ENCODE results near the gene NACA2.

The NACA2 gene

DNA sequence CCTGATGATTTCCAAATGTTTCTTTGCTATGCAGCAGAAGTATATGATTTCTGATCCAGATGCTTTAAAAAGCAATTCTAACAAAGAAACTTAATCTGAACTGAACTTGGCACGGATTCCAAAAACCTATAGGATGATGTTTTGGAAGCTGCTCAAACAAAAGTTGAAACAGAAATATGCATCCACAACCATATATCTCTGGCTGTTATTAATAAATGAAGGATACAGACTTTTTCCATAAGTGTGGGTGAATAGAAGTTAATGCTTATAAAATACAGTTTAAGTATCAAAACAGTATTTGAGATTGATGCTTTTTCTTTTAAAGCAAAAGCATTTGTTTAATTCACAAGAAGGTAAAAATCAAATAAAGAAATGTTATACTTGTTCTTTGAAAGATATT lies 27.9 kb upstream of the NACA2 start:
- no peak overlapping the region for H3K4me3 Mint-ChIP-seq
- no peaks in the 10 kb centered on the region for H3K4me1 Mint-ChIP-seq (ENCODE audit: low read depth)
- no peaks in the 10 kb centered on the region for H3K36me3 Mint-ChIP-seq
- H3K9me3 Mint-ChIP-seq (ENCODE audit: low read depth) = peaks cover 14% of the 10 kb centered on the region
- H3K27me3 Mint-ChIP-seq = peaks cover 5% of the 10 kb centered on the region
- no peak overlapping the region for H3K27ac Mint-ChIP-seq

DNA sequence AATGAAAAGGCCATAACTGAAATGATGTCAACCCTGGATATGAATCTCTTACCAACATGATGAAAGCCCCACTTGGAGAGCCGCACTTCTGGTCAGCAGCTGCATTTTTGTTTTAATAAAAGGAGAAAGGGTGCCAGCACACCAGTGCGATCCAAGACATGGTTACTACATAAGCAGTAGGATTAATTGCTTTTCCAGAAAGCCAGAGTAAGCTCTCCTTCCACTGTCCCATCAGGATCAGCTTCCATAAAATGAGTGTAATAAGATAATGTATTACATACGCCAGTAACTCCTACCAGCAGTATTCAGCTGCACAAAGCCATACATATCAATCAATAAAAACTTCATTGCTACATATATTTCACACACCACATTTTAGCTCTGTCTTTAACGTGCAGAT lies 26.3 kb upstream of the NACA2 start:
- H3K9me3 Mint-ChIP-seq (ENCODE audit: low read depth) = peaks cover 14% of the 10 kb centered on the region
- H3K27me3 Mint-ChIP-seq = peaks cover 3% of the 10 kb centered on the region
- no peak overlapping the region for H3K4me3 Mint-ChIP-seq
- H3K27ac Mint-ChIP-seq = no peak overlapping the region
- H3K36me3 Mint-ChIP-seq = no peaks in the 10 kb centered on the region
- no peaks in the 10 kb centered on the region for H3K4me1 Mint-ChIP-seq (ENCODE audit: low read depth)

DNA sequence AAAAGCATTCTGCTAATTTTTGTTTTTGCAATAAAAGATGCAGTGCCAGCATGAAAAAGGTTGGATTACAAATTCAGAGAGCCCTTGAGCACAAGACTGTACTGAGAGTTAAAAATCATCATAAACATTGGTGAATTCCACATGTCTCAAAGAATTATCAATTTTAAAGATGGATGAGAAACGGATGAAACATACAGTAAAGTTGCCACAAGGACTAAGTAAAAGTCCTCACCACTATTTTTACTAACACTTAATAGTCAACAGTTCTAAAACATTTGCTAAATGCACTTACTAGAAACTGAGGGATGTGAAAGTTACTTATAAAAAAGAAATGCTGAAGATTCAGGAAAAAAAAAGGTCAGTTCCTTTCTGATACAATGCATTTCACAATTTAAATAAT lies 25.8 kb upstream of the NACA2 start:
- H3K4me3 Mint-ChIP-seq = no peak overlapping the region
- H3K9me3 Mint-ChIP-seq (ENCODE audit: low read depth) = peaks cover 14% of the 10 kb centered on the region
- H3K27ac Mint-ChIP-seq = no peak overlapping the region
- H3K27me3 Mint-ChIP-seq = peaks cover 3% of the 10 kb centered on the region
- no peaks in the 10 kb centered on the region for H3K4me1 Mint-ChIP-seq (ENCODE audit: low read depth)
- no peaks in the 10 kb centered on the region for H3K36me3 Mint-ChIP-seq

DNA sequence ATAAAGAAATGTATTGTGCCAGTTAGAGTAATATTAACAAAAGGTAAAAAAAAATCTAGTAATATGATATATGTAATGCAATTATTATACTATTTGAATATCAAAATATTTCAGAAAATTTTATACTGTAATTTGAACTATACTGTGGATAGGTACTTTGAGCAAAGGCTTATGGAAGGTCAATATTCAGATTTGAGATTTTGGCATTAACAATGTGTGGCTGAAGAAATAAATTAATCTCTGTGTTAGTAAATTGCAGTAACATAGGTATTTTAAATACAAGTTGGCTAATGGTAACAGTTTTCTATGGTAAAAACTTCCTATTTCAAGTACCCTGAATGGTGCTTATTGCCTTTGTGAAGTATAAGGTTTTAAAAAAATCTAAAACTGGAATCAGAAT lies 23.2 kb upstream of the NACA2 start:
- Mint-ChIP-seq H3K9me3 (ENCODE audit: low read depth) (peaks cover 9% of the 10 kb centered on the region), H3K36me3 (no peaks in the 10 kb centered on the region), H3K27me3 (peaks cover 3% of the 10 kb centered on the region), H3K4me1 (ENCODE audit: low read depth) (no peaks in the 10 kb centered on the region), H3K4me3 (no peak overlapping the region), H3K27ac (no peak overlapping the region)

DNA sequence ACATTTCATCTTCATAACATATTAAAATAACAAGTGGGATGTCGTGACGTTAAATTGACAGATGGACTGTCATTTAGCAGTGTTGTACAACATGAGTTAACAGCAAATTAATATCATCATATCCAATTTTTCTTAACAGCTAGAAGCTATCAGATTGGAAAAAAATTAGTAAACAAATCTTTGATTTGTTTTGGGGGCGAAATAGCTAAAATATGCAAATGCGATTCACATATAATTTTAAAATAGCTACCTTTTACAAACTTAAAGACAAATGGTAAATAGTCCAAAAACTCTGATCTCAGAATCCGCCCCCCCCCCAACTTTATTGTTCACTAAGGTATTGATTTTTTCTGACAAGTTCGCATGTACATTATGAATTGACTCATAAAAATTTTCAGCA lies 20.3 kb upstream of the NACA2 start:
- Mint-ChIP-seq H3K27ac (no peak overlapping the region), H3K36me3 (no peaks in the 10 kb centered on the region), H3K9me3 (ENCODE audit: low read depth) (no peaks in the 10 kb centered on the region), H3K4me3 (no peak overlapping the region), H3K4me1 (ENCODE audit: low read depth) (no peaks in the 10 kb centered on the region), H3K27me3 (peaks cover 1% of the 10 kb centered on the region)

DNA sequence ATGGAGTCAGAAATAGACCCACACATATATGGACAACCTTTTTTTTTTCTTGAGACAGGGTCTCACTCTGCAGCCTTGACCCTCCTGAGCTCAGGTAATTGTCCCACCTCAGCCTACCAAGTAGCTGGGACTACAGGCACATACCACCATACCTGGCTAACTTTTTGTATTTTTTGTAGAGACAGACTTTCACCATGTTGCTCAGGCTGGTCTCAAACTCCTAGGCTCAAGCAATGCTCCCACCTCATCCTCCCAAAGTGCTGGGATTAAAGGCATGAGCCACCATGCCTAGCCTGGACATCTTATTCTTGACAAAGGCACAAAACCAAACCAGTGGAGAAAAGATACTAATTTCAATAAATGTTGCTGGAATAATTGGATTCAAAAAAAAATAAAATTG lies 14.7 kb upstream of the NACA2 start:
- no peaks in the 10 kb centered on the region for H3K4me1 Mint-ChIP-seq (ENCODE audit: low read depth)
- H3K27me3 Mint-ChIP-seq = peaks cover 11% of the 10 kb centered on the region
- no peak overlapping the region for H3K4me3 Mint-ChIP-seq
- no peaks in the 10 kb centered on the region for H3K36me3 Mint-ChIP-seq
- no peaks in the 10 kb centered on the region for H3K9me3 Mint-ChIP-seq (ENCODE audit: low read depth)
- no peak overlapping the region for H3K27ac Mint-ChIP-seq

DNA sequence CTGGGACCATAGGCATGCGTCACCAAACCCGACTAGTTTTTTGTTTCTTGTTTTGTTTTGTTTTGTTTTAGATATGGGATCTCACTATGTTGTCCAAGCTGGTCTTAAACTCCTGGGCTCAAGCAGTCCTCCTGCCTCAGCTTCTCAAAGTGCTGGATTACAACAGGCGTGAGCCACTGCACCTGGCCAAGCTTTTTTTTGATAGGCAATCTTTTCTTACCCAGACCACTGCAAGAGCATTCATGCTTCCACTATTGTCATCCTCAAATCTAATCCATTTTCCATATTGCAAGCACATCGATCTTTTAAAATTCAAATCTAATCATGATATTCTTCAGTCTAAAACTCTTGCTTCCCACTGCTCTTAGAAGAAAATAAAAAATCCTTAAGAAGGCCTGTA lies 10.3 kb upstream of the NACA2 start:
- no peaks in the 10 kb centered on the region for H3K9me3 Mint-ChIP-seq (ENCODE audit: low read depth)

DNA sequence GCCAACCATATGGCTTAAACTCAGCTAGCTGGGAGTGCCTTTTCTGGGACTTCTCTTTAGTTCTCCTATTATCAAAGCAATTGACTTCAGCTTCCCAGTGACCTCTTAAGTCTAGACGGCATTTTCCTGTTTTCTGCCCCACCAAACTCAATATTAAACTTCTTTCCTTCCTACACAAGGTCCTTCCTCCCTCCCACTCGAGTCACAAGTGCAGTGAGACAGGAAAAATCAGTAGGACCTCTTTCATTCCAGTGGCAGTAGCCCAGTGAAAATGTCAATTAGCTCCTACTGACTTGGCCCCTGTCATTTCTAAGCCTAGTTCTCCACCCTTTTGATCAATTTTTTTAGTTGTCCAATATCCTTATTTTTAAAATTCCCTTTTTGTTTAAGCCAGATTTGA lies 9.6 kb upstream of the NACA2 start:
- H3K4me1 Mint-ChIP-seq (ENCODE audit: low read depth) = no peaks in the 10 kb centered on the region
- peaks cover 20% of the 10 kb centered on the region for H3K27me3 Mint-ChIP-seq
- no peak overlapping the region for H3K27ac Mint-ChIP-seq
- H3K4me3 Mint-ChIP-seq = no peak overlapping the region
- H3K9me3 Mint-ChIP-seq (ENCODE audit: low read depth) = no peaks in the 10 kb centered on the region
- H3K36me3 Mint-ChIP-seq = no peaks in the 10 kb centered on the region

More for the DNA sequence above, 10.3 kb upstream of the NACA2 start:
- H3K36me3 Mint-ChIP-seq = no peaks in the 10 kb centered on the region
- no peak overlapping the region for H3K27ac Mint-ChIP-seq
- peaks cover 17% of the 10 kb centered on the region for H3K27me3 Mint-ChIP-seq
- H3K4me1 Mint-ChIP-seq (ENCODE audit: low read depth) = no peaks in the 10 kb centered on the region
- H3K4me3 Mint-ChIP-seq = no peak overlapping the region

DNA sequence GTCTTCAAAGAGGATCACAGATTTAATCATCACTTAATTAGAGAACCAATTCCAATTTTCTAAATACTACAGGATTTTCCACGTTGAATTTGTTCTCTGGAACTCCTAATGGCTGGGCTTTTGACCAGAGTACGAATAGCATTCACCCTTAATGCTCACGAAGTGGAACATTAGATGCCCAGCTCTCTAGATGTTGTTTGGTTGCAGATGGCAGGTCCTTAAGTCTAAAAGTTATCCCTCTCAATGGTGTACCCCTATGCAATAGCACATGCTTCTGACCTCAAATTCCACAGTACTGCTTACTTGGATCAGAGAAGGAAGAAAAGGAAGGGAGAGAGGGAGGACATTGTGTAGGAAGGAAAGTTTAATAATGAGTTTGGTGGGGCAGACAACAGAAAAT lies 8.6 kb upstream of the NACA2 start:
- no peak overlapping the region for H3K4me3 Mint-ChIP-seq
- no peaks in the 10 kb centered on the region for H3K9me3 Mint-ChIP-seq (ENCODE audit: low read depth)
- no peaks in the 10 kb centered on the region for H3K36me3 Mint-ChIP-seq
- H3K27me3 Mint-ChIP-seq = peaks cover 20% of the 10 kb centered on the region
- no peaks in the 10 kb centered on the region for H3K4me1 Mint-ChIP-seq (ENCODE audit: low read depth)
- H3K27ac Mint-ChIP-seq = no peak overlapping the region

DNA sequence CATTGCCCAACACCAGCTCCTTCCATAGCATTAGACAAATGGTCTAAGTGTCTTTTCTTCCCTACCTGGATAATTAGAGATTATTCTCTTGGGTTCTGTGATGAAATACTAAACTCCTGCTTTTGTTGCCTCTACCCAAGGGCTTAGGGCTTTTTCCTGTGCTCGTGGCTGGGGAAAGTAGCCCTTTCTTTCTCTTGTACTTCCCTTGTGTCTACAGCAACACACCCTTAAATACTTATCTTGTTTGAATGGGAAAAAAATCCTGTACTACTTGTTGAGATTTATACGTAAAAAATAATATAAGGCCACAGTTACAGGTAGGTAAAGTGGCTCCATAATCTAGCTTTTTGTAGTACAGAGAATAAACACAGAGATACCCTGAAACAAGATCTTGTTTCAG lies 7.0 kb upstream of the NACA2 start:
- Mint-ChIP-seq H3K9me3 (ENCODE audit: low read depth) (no peaks in the 10 kb centered on the region), H3K27me3 (peaks cover 18% of the 10 kb centered on the region), H3K36me3 (no peaks in the 10 kb centered on the region)

DNA sequence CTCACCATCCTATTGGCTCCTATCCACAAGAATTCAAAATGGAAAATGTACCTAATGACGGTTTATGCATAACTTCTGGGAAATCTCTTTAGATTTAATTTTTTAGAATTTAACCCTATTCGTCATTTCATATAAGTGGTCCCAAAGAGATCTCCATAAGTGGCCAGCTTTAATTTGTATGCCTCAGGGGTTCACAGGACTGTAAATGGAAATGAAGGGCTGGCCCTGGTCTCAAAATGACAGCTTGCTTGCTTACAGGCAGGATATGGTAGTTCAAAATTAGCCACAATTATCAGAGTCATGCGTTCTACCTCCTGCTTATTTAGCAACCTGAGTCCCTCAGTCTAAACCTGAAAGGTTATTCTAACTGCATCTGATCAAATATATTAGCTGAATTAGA lies 6.6 kb upstream of the NACA2 start:
- no peaks in the 10 kb centered on the region for H3K9me3 Mint-ChIP-seq (ENCODE audit: low read depth)
- no peaks in the 10 kb centered on the region for H3K4me1 Mint-ChIP-seq (ENCODE audit: low read depth)
- no peaks in the 10 kb centered on the region for H3K36me3 Mint-ChIP-seq
- H3K27ac Mint-ChIP-seq = no peak overlapping the region
- peaks cover 15% of the 10 kb centered on the region for H3K27me3 Mint-ChIP-seq
- no peak overlapping the region for H3K4me3 Mint-ChIP-seq

More for the DNA sequence above, 7.0 kb upstream of the NACA2 start:
- Mint-ChIP-seq H3K27ac (no peak overlapping the region), H3K4me1 (ENCODE audit: low read depth) (no peaks in the 10 kb centered on the region), H3K4me3 (no peak overlapping the region)

DNA sequence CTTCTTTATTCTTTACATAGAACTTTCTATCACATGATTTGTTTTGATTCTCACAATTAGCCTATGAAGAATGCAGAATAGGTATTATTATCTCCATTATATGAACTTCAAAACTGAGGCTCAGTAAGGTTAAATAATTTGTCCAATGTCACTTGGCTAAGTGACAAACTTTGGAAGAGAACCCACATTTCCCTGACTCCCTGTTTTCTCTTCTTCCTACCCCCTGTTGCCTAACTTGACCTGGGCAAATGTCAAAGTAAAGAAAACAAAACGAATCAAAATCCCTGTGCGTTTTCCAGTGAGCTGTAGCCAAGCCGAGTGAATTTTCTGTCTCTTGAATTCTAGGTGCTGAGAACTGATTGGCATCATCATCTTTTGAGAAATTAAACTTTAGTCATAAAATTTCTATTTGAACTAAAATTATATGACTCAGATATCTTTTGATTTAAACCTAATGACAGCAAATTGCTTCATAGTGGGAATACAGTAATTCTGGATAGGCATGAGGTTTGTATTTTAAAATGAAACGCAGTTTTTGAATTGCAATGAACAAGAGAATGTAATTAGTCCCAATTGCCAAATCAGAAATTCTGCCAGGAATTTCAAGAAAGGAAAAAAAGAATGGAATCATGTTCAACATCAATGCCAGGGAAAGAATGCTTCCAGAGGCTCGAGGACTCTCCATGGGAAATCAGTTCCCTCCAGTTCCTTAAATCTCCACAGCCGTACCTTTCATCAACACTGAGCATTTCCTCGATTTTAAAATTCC lies 4.6 kb upstream of the NACA2 start:
- Mint-ChIP-seq H3K9me3 (ENCODE audit: low read depth) (no peaks in the 10 kb centered on the region), H3K27ac (no peak overlapping the region), H3K36me3 (no peaks in the 10 kb centered on the region), H3K27me3 (peaks cover 11% of the 10 kb centered on the region), H3K4me1 (ENCODE audit: low read depth) (no peaks in the 10 kb centered on the region), H3K4me3 (no peak overlapping the region)

DNA sequence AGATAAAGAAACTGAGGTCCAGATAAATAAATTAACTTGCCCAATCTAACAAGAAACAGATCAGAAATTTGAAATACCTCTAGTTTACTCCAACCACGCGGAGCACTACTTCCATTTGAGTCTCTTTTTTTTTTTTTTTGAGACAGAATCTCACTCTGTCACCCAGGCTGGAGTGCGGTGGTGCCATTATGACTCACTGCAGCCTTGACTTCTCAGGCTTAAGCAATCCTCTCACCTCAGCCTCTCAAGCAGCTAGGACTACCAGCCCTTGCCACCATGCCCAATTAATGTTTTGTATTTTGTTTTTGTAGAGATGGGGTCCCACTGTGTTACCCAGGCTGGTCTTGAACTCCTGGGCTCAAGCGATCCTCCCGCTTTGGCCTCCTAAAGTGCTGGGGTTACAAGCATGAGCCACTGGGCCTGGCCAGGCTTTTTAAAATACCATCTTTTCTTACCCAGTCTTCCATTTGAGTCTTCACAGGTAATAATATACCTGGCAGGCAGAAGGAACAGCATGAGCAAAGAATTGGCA lies 3.3 kb upstream of the NACA2 start:
- Mint-ChIP-seq H3K4me3 (no peak overlapping the region), H3K27ac (no peak overlapping the region), H3K9me3 (ENCODE audit: low read depth) (no peaks in the 10 kb centered on the region), H3K27me3 (peaks cover 11% of the 10 kb centered on the region), H3K4me1 (ENCODE audit: low read depth) (no peaks in the 10 kb centered on the region), H3K36me3 (no peaks in the 10 kb centered on the region)

DNA sequence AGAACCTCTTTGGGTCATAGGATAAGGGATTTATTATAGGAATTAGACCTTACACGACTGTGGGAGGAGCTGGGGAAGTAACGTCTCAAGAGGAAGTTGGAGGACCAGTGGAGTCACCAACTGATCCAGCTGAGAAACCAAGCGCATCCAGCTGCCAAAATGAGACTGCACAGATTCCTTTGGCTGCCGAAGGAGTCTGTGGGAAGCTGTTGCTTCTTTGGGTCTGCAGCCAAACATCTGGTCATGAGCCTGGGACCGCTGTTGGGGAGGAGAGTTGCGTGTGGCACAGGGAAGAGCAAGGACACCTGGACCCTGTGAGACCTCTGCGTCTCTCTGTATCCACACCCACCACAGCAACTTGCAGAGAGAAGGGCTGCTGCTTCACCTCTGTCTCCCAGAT lies 2.4 kb upstream of the NACA2 start:
- Mint-ChIP-seq H3K27me3 (peaks cover 11% of the 10 kb centered on the region), H3K4me3 (no peak overlapping the region), H3K4me1 (ENCODE audit: low read depth) (no peaks in the 10 kb centered on the region), H3K9me3 (ENCODE audit: low read depth) (no peaks in the 10 kb centered on the region), H3K27ac (no peak overlapping the region), H3K36me3 (no peaks in the 10 kb centered on the region)

DNA sequence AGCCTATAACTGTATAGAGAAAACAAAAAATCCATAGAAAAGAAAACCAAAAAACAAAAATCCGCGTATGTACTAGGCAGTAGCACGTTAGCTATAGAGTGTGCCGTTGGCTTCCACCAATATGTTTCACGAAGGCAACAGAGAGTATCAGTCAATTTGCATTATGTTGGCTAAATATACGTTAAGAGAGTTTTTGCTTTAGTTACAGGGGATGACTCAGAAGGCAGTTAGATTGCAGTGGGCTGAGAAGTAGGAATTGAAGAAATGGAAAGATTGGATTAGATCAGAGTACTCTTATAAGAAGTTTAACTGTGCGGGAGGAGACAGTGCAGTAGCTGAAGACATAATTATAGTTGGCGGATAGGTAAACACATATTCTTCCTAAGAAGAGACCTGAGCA lies 911 bp upstream of the NACA2 start:
- Mint-ChIP-seq H3K27ac (no peak overlapping the region), H3K27me3 (peaks cover 7% of the 10 kb centered on the region), H3K4me1 (ENCODE audit: low read depth) (no peaks in the 10 kb centered on the region), H3K9me3 (ENCODE audit: low read depth) (no peaks in the 10 kb centered on the region), H3K4me3 (no peak overlapping the region), H3K36me3 (no peaks in the 10 kb centered on the region)

DNA sequence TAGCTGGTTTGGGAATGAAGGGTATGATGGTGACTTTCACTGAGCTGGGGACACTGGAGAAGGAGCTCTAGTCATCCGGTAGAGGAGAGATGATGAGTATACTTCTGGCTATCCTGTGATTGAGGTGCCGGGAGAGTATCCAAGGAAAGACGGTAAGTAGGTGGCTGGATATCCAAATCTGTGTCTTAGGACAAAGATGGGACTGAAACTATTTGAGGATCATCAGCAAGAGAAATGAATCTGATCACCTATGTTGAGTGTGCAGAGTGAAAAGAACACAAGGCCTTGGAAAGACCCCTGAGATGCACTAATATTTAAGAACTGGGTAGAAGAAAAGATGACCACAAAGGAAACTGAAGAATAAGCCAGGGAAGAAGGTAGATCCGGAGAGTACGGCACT lies 1.0 kb downstream of the NACA2 start:
- H3K9me3 Mint-ChIP-seq (ENCODE audit: low read depth) = no peaks in the 10 kb centered on the region
- no peak overlapping the region for H3K4me3 Mint-ChIP-seq
- H3K4me1 Mint-ChIP-seq (ENCODE audit: low read depth) = no peaks in the 10 kb centered on the region
- no peak overlapping the region for H3K27ac Mint-ChIP-seq
- H3K36me3 Mint-ChIP-seq = no peaks in the 10 kb centered on the region
- H3K27me3 Mint-ChIP-seq = peaks cover 3% of the 10 kb centered on the region

All from activated naive CD8-positive, alpha-beta T cell (primary cell).